Nephron (organoid): Measurements from ENCODE around the gene ATIC.

Experiments
- H3K27ac Mint-ChIP-seq, 3 experiments: 2 replicates each; pipeline ENCODE4 v1.8.0; 2020; ENCODE audit warnings: mixed read lengths in 3 of 3, mild to moderate bottlenecking in 2 of 3, moderate library complexity in 1 of 3
- H3K27me3 Mint-ChIP-seq: 2 replicates; pipeline ENCODE4 v1.8.0; 2021; ENCODE audit warnings: low read depth, mild to moderate bottlenecking, moderate library complexity, mixed read lengths
- H3K36me3 Mint-ChIP-seq: 2 replicates; pipeline ENCODE4 v1.8.0; 2020; ENCODE audit warnings: low read depth, mixed read lengths
- H3K4me1 Mint-ChIP-seq: 2 replicates; pipeline ENCODE4 v1.8.0; 2020; ENCODE audit warnings: mixed read lengths
- H3K4me3 Mint-ChIP-seq, 3 experiments: 2 replicates each; pipeline ENCODE4 v1.8.0; 2020; ENCODE audit warnings: mild to moderate bottlenecking in 3 of 3, mixed read lengths in 3 of 3, moderate library complexity in 2 of 3
- H3K9me3 Mint-ChIP-seq: 2 replicates; pipeline ENCODE4 v1.8.0; 2020; ENCODE audit warnings: mixed read lengths
- CTCF ChIP-seq, 3 experiments: fragments of 200-600 bp; sonication (generic); IDR thresholded peaks; one replicate each; pipeline ENCODE4 v1.5.0; 2021; ENCODE audit warnings: antibody characterized with exemption in 3 of 3; ENCODE audit not compliant: unreplicated experiment in 3 of 3

ATIC gene

DNA sequence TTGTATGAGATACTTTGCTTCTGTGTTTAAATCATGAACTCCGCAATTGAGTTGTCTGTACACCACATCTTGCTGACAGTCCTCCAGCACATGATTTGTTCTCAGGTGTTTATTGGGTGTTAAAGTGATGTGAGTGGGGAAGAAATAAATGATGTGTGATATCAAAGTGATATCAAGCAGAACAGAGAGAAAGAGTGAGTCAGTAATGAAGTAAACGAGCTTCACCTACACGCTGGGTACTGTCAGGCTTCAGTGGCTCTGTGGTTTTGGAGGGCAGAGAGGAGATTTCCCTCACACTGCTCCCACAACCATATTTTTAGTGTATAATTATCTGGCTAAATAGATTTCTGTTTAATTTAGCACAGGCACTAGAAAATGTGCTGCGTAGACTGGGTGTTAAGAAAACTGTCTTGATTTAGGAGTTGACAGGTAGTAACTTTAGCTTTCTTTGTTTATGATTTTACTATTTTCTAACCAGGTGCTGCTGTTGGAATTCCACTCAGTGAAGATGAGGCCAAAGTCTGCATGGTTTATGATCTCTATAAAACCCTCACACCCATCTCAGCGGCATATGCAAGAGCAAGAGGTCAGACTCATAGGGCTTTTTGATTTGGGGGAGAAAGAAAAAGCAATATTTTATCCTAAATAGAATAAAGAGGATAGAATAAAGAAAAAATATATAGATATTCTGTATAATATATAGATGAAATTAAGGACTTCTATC, 21.2 kb downstream of the ATIC start:
- H3K36me3 Mint-ChIP-seq = peaks cover 70% of the 10 kb centered on the region
- TF ChIP-seq CTCF (IDR thresholded peaks at IDR 0.05; ENCODE audit: unreplicated experiment in 3 of 3) = no peak
- H3K27ac Mint-ChIP-seq = peak overlapping the region; percentile 28 to 66 (median 38)

DNA sequence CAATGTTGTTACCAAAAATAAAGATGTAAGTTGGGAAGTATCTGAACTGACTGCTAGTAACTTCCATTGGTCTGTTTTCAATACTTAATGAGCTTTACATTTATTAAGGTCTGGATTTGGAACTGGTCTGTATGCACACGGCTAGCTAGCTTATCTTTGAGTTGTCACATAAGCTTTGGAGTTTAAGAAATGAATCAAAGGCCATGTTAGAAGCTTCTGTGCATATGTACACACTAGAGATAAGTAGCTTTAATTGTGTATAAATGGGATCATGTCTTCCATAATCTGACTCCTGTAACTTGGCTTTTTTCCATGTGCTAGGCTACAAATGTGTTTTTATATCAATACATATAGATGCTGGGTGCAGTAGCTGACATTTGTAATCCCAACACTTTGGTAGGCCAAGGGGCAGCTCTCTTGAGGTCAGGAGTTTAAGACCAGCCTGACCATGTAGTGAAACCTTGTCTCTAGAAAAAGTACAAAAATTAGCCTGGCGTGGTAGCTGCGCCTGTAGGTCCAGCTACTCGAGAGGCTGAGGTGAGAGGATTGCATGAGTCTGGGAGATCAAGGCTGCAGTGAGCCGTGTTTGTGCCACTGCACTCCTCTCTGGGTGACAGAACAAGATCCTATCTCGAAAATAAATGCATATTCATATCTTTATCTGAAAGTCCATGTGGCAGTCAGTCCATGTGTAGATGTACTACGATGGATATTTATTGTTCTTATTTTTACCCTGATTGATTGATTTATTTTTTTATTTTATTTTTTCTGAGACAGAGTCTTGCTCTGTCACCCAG, 27.2 kb downstream of the ATIC start:
- no peaks in the 10 kb centered on the region for H3K4me1 Mint-ChIP-seq
- no peak overlapping the region for H3K27ac Mint-ChIP-seq
- no peaks in the 10 kb centered on the region for H3K9me3 Mint-ChIP-seq

More for the DNA sequence above, 21.2 kb downstream of the ATIC start:
- H3K9me3 Mint-ChIP-seq = no peaks in the 10 kb centered on the region
- H3K4me1 Mint-ChIP-seq = no peaks in the 10 kb centered on the region
- H3K27me3 Mint-ChIP-seq = no peaks in the 10 kb centered on the region
- no peak overlapping the region for H3K4me3 Mint-ChIP-seq

GRCh38 chr2:215347878-215348277, 36.0 kb downstream of the ATIC start:
- no peak overlapping the region for H3K27ac Mint-ChIP-seq
- no peaks in the 10 kb centered on the region for H3K9me3 Mint-ChIP-seq
- H3K36me3 Mint-ChIP-seq = peaks cover 83% of the 10 kb centered on the region
- TF ChIP-seq CTCF (IDR thresholded peaks at IDR 0.05; ENCODE audit: unreplicated experiment in 3 of 3) = no peak
- no peaks in the 10 kb centered on the region for H3K27me3 Mint-ChIP-seq
- H3K4me3 Mint-ChIP-seq = no peak overlapping the region
- no peaks in the 10 kb centered on the region for H3K4me1 Mint-ChIP-seq

More for the DNA sequence above, 27.2 kb downstream of the ATIC start:
- H3K4me3 Mint-ChIP-seq = no peak overlapping the region
- TF ChIP-seq CTCF (IDR thresholded peaks at IDR 0.05; ENCODE audit: unreplicated experiment in 3 of 3) = no peak
- H3K36me3 Mint-ChIP-seq = peaks cover 80% of the 10 kb centered on the region
- no peaks in the 10 kb centered on the region for H3K27me3 Mint-ChIP-seq

DNA sequence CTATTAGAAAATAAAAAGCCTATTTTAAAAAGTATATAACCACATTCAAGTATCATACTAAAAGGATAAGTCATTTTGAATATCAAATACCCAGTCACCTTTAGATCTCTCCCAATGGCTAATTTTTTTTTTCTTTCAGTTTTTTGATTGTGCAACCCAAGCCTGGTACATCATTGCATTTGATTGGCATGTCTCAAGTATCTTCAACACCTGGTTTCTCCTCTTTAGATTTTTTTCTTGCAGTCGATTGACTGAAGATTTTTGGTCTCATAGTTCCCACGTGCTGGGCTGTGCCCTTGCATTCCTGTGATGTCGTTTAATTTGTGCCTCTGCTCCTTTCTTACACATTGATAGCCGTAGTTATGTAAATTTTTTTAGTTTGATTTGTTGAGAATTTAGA, 40.7 kb downstream of the ATIC start:
- no peaks in the 10 kb centered on the region for H3K27me3 Mint-ChIP-seq
- TF ChIP-seq CTCF (IDR thresholded peaks at IDR 0.05; ENCODE audit: unreplicated experiment in 3 of 3) = no peak
- peaks cover 65% of the 10 kb centered on the region for H3K36me3 Mint-ChIP-seq
- no peaks in the 10 kb centered on the region for H3K4me1 Mint-ChIP-seq
- H3K27ac Mint-ChIP-seq = no peak overlapping the region
- H3K4me3 Mint-ChIP-seq = no peak overlapping the region
- H3K9me3 Mint-ChIP-seq = no peaks in the 10 kb centered on the region

GRCh38 chr2:215354771-215355695, 43.2 kb downstream of the ATIC start:
- Mint-ChIP-seq H3K36me3 (peaks cover 60% of the 10 kb centered on the region), H3K4me1 (no peaks in the 10 kb centered on the region), H3K4me3 (no peak overlapping the region), H3K27me3 (no peaks in the 10 kb centered on the region), H3K9me3 (no peaks in the 10 kb centered on the region), H3K27ac (no peak overlapping the region)
- no peak for TF ChIP-seq CTCF (IDR thresholded peaks at IDR 0.05; ENCODE audit: unreplicated experiment in 3 of 3)
